Activated naive CD4-positive, alpha-beta T cell treated with anti-CD3 and anti-CD28 coated beads for 36 hours (primary cell): ENCODE measurements around the gene NVL. TPM values are rescaled to one million over a fixed set of nuclear protein-coding genes. Genes with fewer than 3 reads are reported as not detected.

Experiments
- CTCF ChIA-PET: fragments of 350-600 bp; sonication (Branson Sonifier 250); formaldehyde crosslinking; loops from one replicate; lab custom pipeline; 2021; ENCODE audit warnings: antibody characterized with exemption; lab: Charles Lee
- DNase-seq: peaks from one replicate; pipeline ENCODE4 v3.0.0-alpha.2; 2020
- H3K27ac Mint-ChIP-seq: one replicate; pipeline ENCODE4 v1.8.0; 2021; ENCODE audit warnings: mild to moderate bottlenecking, mixed read lengths
- H3K27me3 Mint-ChIP-seq: one replicate; pipeline ENCODE4 v1.8.0; 2021; ENCODE audit warnings: low read depth, mixed read lengths
- H3K36me3 Mint-ChIP-seq: one replicate; pipeline ENCODE4 v1.8.0; 2021; ENCODE audit warnings: low read depth, mixed read lengths
- H3K4me1 Mint-ChIP-seq: one replicate; pipeline ENCODE4 v1.8.0; 2021; ENCODE audit warnings: low read depth, mixed read lengths
- H3K4me3 Mint-ChIP-seq: one replicate; pipeline ENCODE4 v1.8.0; 2021; ENCODE audit warnings: mild to moderate bottlenecking, moderate library complexity, mixed read lengths
- H3K9me3 Mint-ChIP-seq: one replicate; pipeline ENCODE4 v1.8.0; 2021; ENCODE audit warnings: mixed read lengths
- intact Hi-C: fragments of 100-400 bp; cut with micrococcal nuclease; formaldehyde crosslinking; loops from one replicate; pipeline ENCODE4 v1.15.1; 2023
- total RNA-seq, 2 experiments: library from RNA; stranded (reverse); gene quantifications; one replicate each; pipeline ENCODE4 v1.2.3, GENCODE V29; 2021

NVL gene
- total RNA-seq, result 10 to 100 TPM; 26.7 to 29.9 TPM

- H3K9me3 Mint-ChIP-seq, result no peaks in the 10 kb centered on the region
- intact Hi-C loops, result loop anchor here (1.0 to 10.0 kb wide), 7 partner anchors 26 to 1195 kb away; partner anchors contain the start of gene CNIH4
- H3K27me3 Mint-ChIP-seq, result no peaks in the 10 kb centered on the region
- peaks cover 38% of the 10 kb centered on the region for H3K4me1 Mint-ChIP-seq
- CTCF ChIA-PET, result interaction anchor here (0.6 to 1.3 kb wide), 5 partner anchors 22 to 214 kb away, joined by 3 to 6 read pairs (median 3); no protein-coding TSS in a partner anchor
- peaks cover 2% of the 10 kb centered on the region for H3K36me3 Mint-ChIP-seq
- peak; percentile 89 for DNase-seq
- peak within 1 kb of the TSS; percentile 98 for H3K4me3 Mint-ChIP-seq
- H3K27ac Mint-ChIP-seq, result peak within 1 kb of the TSS; percentile 98
Measured at GRCh38 chr1:224329842-224330753, at the start of gene NVL. TSS of gene NVL (minus strand) at chr1:224330172. CDS start at chr1:224330127, 45 bp downstream.

GRCh38 chr1:224378855-224379631, 49.1 kb upstream of the NVL start:
- no peaks in the 10 kb centered on the region for H3K27me3 Mint-ChIP-seq
- no peak for DNase-seq
- peaks cover 86% of the 10 kb centered on the region for H3K4me1 Mint-ChIP-seq
- H3K27ac Mint-ChIP-seq, result no peak overlapping the region
- H3K36me3 Mint-ChIP-seq, result peaks cover 31% of the 10 kb centered on the region
- intact Hi-C loops, result no loop called here
- H3K4me3 Mint-ChIP-seq, result no peak overlapping the region
- CTCF ChIA-PET, result interaction anchor here (1.0 to 1.5 kb wide), 3 partner anchors 20 to 81 kb away, joined by 3 read pairs; no protein-coding TSS in a partner anchor
- H3K9me3 Mint-ChIP-seq, result no peaks in the 10 kb centered on the region

DNA sequence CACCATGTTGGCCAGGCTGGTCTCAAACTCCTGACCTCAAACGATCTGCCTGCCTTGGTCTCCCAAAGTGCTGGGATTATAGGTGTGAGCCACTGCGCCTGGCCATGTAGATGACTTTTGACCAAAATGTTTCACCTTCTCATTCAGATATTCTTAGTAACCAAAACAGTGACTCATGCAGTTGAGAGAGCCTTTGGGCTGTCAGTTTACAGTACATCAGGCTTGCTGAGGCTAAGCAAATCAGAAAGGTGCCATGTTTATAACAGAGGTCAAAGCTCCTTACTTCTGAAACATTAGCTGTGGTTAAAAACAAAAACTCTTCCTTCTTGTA, 47.7 kb upstream of the NVL start:
- Mint-ChIP-seq H3K27me3 (no peaks in the 10 kb centered on the region), H3K27ac (peak overlapping the region; percentile 67), H3K4me3 (no peak overlapping the region), H3K4me1 (peaks cover 91% of the 10 kb centered on the region), H3K9me3 (no peaks in the 10 kb centered on the region), H3K36me3 (peaks cover 40% of the 10 kb centered on the region)
- peak; percentile 66 for DNase-seq
- CTCF ChIA-PET, result interaction anchor here (0.7 to 1.5 kb wide), 3 partner anchors 11 to 134 kb away, joined by 3 read pairs; no protein-coding TSS in a partner anchor
- intact Hi-C loops, result loop anchor here (1.0 to 2.0 kb wide), 2 partner anchors 35 to 195 kb away; no protein-coding TSS in a partner anchor

DNA sequence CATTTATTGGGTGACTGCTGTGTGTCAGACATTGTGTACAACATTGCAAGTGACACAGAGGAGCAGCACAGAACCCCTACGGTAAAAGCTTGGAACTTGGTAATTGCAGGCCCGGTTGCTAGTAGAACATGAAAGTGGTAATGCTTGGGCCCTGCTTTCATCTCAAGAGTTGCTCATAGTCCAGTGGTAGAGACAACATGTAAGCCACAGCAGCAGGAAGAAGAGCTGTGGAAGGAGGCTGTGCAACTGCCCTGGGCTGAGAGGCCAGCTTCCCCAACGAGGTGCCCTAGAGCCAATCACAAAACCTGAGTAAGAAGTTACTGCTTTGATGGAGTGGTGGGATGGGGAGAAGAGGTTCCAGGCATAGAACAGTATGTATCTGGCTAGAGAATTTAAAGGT, 45.1 kb upstream of the NVL start:
- H3K4me1 Mint-ChIP-seq, result peaks cover 79% of the 10 kb centered on the region
- H3K27ac Mint-ChIP-seq, result no peak overlapping the region
- peaks cover 56% of the 10 kb centered on the region for H3K36me3 Mint-ChIP-seq
- no peak for DNase-seq
- intact Hi-C loops, result no loop called here
- no peak overlapping the region for H3K4me3 Mint-ChIP-seq
- no peaks in the 10 kb centered on the region for H3K9me3 Mint-ChIP-seq
- H3K27me3 Mint-ChIP-seq, result no peaks in the 10 kb centered on the region
- CTCF ChIA-PET, result interaction anchor here (1.5 kb wide), 1 partner anchor 83 kb away, joined by 5 read pairs; no protein-coding TSS in a partner anchor

GRCh38 chr1:224373008-224373590, 43.1 kb upstream of the NVL start:
- intact Hi-C loops, result loop anchor here (1.0 kb wide), 2 partner anchors 9 to 204 kb away; no protein-coding TSS in a partner anchor
- Mint-ChIP-seq H3K9me3 (no peaks in the 10 kb centered on the region), H3K4me3 (no peak overlapping the region), H3K4me1 (peaks cover 77% of the 10 kb centered on the region), H3K27ac (peak overlapping the region; percentile 59), H3K36me3 (peaks cover 66% of the 10 kb centered on the region), H3K27me3 (no peaks in the 10 kb centered on the region)
- peak; percentile 34 for DNase-seq
- CTCF ChIA-PET, result interaction anchor here (0.5 to 1.0 kb wide), 2 partner anchors 9 to 10 kb away, joined by 3 read pairs; no protein-coding TSS in a partner anchor

DNA sequence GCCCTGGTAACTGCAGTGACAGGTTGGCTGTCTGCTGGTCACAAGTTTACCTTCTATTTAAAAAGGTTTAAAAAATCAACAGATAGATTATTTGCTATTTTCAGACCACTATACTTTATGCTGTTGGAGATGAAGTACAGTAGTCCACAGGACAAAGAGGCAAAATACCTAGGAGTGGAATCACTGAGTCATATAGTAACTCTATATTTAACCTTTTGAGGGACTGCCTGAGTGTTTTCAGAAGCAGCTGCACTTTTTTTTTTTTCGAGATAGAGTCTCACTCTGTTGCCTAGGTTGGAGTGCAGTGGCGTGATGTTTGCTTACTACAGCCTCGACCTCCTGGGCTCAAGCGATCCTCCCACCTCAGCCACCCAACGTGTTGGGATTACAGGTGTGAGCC, 38.4 kb upstream of the NVL start:
- Mint-ChIP-seq H3K4me3 (no peak overlapping the region), H3K4me1 (peaks cover 59% of the 10 kb centered on the region)
- DNase-seq, result no peak

DNA sequence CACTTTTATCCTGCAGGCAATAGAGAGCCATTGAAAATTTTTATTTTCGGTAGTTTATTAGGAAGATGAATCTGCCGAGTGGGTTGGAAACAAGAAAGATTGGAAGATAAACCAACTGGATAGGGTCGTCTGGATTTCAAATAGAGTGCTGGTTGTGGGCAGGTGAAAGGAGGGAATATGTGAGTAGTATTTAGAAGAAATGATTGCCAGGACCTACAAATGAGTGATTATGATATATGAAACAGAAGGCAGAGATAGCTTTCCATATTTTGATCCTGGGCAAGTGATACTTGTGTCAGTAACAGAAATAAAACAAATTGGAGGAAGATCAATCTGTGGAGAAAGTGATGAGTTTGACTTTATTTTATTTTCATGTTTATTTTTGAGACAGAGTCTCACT, 29.2 kb upstream of the NVL start:
- Mint-ChIP-seq H3K4me1 (peaks cover 46% of the 10 kb centered on the region), H3K27me3 (no peaks in the 10 kb centered on the region), H3K9me3 (no peaks in the 10 kb centered on the region), H3K27ac (no peak overlapping the region), H3K36me3 (peaks cover 7% of the 10 kb centered on the region), H3K4me3 (no peak overlapping the region)
- intact Hi-C loops, result no loop called here
- no peak for DNase-seq
- CTCF ChIA-PET, result no interaction called here

More for the DNA sequence above, 38.4 kb upstream of the NVL start:
- Mint-ChIP-seq H3K9me3 (no peaks in the 10 kb centered on the region), H3K36me3 (peaks cover 47% of the 10 kb centered on the region), H3K27ac (peak overlapping the region; percentile 56), H3K27me3 (no peaks in the 10 kb centered on the region)
- CTCF ChIA-PET, result no interaction called here
- intact Hi-C loops, result loop anchor here (1.0 kb wide), 1 partner anchor 8 kb away; no protein-coding TSS in a partner anchor

- H3K27me3 Mint-ChIP-seq, result no peaks in the 10 kb centered on the region
- peaks cover 38% of the 10 kb centered on the region for H3K4me1 Mint-ChIP-seq
- no peaks in the 10 kb centered on the region for H3K9me3 Mint-ChIP-seq
- peak overlapping the region; percentile 89 for H3K4me3 Mint-ChIP-seq
- no peak overlapping the region for H3K27ac Mint-ChIP-seq
- H3K36me3 Mint-ChIP-seq, result peaks cover 7% of the 10 kb centered on the region
- intact Hi-C loops, result no loop called here
- CTCF ChIA-PET, result interaction anchor here (0.6 to 1.6 kb wide), 5 partner anchors 9 to 242 kb away, joined by 3 to 6 read pairs (median 3); no protein-coding TSS in a partner anchor
- DNase-seq, result no peak
Measured at GRCh38 chr1:224358237-224358636, 28.3 kb upstream of the NVL start.

DNA sequence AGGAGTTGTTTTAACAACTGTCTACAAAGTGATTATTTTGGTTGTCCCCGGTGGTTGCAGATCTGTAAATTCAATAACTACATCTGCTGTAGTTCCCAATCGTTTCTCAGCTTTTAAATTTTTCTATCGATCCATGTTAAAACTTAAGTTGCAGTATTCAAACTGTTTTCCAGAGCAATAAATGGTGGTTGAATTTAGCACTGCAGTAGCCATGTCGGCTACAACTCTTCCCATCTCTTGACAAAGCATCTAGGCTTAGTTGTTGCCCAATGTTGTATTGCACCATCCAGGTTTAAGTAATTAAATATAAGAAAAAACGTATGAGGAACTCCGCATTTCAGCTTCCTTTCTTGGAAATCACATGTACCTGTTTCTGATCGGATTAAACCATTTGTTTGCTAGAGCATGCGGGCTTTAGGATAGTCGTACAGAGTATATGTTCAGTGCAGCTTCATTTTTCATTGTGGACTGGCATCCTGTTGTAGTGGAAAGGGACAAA, 27.7 kb upstream of the NVL start:
- intact Hi-C loops, result loop anchor here (2.0 kb wide), 1 partner anchor 511 kb away; no protein-coding TSS in a partner anchor
- Mint-ChIP-seq H3K36me3 (peaks cover 4% of the 10 kb centered on the region), H3K4me3 (peak overlapping the region; percentile 89), H3K9me3 (no peaks in the 10 kb centered on the region), H3K4me1 (peaks cover 35% of the 10 kb centered on the region), H3K27ac (peak overlapping the region; percentile 86), H3K27me3 (no peaks in the 10 kb centered on the region)
- DNase-seq, result no peak
- CTCF ChIA-PET, result interaction anchor here (0.9 to 1.6 kb wide), 5 partner anchors 24 to 242 kb away, joined by 3 to 6 read pairs (median 3); no protein-coding TSS in a partner anchor

DNA sequence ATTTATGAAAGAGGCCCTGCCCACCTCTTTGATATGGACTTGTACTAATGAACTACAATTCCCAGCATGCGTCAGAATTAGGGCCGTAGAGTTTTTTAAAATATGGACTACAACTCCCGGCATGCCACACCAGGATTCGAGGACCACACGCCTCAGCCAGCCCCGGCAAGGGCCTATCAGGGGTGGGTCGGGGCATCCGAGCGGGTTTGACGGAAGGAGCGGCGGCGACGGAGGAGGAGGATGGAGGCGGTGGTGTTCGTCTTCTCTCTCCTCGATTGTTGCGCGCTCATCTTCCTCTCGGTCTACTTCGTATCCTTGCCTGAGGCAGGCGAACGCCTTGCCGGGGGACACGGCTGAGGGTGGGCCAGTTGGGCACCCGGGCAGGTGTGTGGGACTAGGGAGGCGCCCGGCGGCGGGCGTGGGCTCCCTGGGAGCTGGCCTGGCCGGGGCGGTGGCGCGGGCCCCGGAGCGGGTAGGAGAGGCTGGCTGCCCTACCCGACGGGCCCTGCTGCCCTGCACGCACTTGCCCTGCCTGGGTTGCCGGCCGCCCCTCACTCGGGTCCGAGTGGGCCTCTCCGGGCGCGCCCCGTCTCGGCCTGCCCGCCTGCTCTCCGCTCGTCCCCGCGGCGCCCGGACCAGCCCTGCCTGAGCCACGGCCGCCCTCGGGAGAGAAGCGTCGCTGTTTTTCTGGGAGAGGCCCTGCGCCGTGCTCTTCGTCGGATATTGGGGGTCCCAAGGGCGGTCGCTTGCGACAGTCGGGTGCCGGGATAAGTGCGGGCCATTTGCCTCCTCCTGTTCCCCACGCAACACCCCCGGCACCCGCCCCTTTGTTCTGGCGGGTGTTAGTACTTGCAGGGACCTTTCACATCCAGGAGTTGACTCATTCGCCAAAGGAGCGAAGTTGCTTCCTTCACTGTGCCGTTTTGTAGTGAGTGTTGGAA, 27.0 kb upstream of the NVL start, which contains the start of gene CNIH4:
Gene CNIH4, plus strand, starts transcription at position 195 of the 941 bp plus-strand sequence. Its CDS starts 46 bp downstream, at position 241.
- intact Hi-C loops, result loop anchor here (1.0 to 2.0 kb wide), 6 partner anchors 16 to 510 kb away; partner anchors contain the start of genes FBXO28 and NVL
- H3K36me3 Mint-ChIP-seq, result peaks cover 2% of the 10 kb centered on the region
- H3K27ac Mint-ChIP-seq, result peak within 1 kb of the TSS; percentile 86
- CTCF ChIA-PET, result interaction anchor here (0.9 to 1.6 kb wide), 4 partner anchors 30 to 241 kb away, joined by 3 to 6 read pairs (median 3); no protein-coding TSS in a partner anchor
- peak; percentile 94 for DNase-seq
- H3K4me1 Mint-ChIP-seq, result peaks cover 31% of the 10 kb centered on the region
- no peaks in the 10 kb centered on the region for H3K27me3 Mint-ChIP-seq
- peak within 1 kb of the TSS; percentile 89 for H3K4me3 Mint-ChIP-seq
- H3K9me3 Mint-ChIP-seq, result no peaks in the 10 kb centered on the region
